VCaP (cell line): Measurements from ENCODE around the gene CCDC81.

Experiments used
- H3K27ac ChIP-seq: fragments of 450-650 bp; 2 replicates; pipeline ENCODE4 v1.5.1; 2017
- CTCF ChIP-seq: fragments of 450-650 bp; conservative IDR thresholded peaks from 2 replicates; pipeline ENCODE4 v1.5.1; 2017; ENCODE audit warnings: mild to moderate bottlenecking, moderate library complexity

Gene CCDC81

GRCh38 chr11:86440843-86441242 lies 66.2 kb downstream of the CCDC81 start:
- no peak for TF ChIP-seq CTCF
- no peak overlapping the region for H3K27ac ChIP-seq

- H3K27ac ChIP-seq, result no peak overlapping the region
- no peak for TF ChIP-seq CTCF
Observed at GRCh38 chr11:86442420-86442819, 67.7 kb downstream of the CCDC81 start.

- no peak overlapping the region for H3K27ac ChIP-seq
- TF ChIP-seq CTCF, result no peak
Observed at GRCh38 chr11:86442827-86443226, 68.1 kb downstream of the CCDC81 start.

- no peak for TF ChIP-seq CTCF
- H3K27ac ChIP-seq, result no peak overlapping the region
Observed at GRCh38 chr11:86443415-86443814, 68.7 kb downstream of the CCDC81 start.

GRCh38 chr11:86444981-86445380 lies 70.3 kb downstream of the CCDC81 start:
- no peak overlapping the region for H3K27ac ChIP-seq
- TF ChIP-seq CTCF, result no peak

- no peak for TF ChIP-seq CTCF
Observed at GRCh38 chr11:86446163-86446923, 71.7 kb downstream of the CCDC81 start.

GRCh38 chr11:86446924-86447285 lies 72.2 kb downstream of the CCDC81 start:
- TF ChIP-seq CTCF, result no peak
- H3K27ac ChIP-seq, result no peak overlapping the region

More at GRCh38 chr11:86446163-86446923, 71.7 kb downstream of the CCDC81 start:
- H3K27ac ChIP-seq, result no peak overlapping the region
